ENCODE results near the gene PGC. TPM values are rescaled to one million over a fixed set of nuclear protein-coding genes. Genes with fewer than 3 reads are reported as not detected.

PGC gene
- total and polyA plus RNA-seq, 12 donors = 0.58 to 2.0 TPM; not detected in 10

DNA sequence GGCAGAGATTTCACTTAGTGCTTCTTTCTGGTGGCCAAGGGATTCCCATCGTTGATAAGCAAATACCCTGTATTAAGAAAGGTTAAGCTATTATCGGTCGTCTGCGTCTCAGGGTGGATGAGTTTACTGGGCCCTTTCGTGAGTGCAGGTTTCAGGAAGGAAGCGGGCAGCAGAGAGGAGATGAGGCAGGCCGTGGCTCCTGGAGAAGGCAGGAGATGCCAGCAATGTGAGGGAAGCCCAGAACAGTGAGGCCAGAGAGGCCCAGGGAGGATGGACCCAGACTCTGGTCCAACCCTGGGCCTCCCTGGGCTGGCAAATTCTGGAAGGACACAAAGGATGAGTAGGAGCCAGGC, 23.0 kb downstream of the PGC start:
- intact Hi-C loops (cut with DNase I) = no loop called here
- ATAC-seq (peak in 1 of 8 donors; percentile 4), DNase-seq (no peak)
- Histone ChIP-seq H3K27me3 (no peaks in the 10 kb centered on the region), H3K4me3 (peak overlapping the region in 2 of 10 donors; percentile 15 to 31), H3K9me3 (no peaks in the 10 kb centered on the region), H3K4me1 (peaks cover 31 to 99% (median 87%) of the 10 kb centered on the region in 9 donors), H3K36me3 (no peaks in the 10 kb centered on the region), H3K27ac (peak overlapping the region in 9 of 10 donors; percentile 57 to 90 (median 74))
- WGBS, 2 donors = 32 to 34% methylated on average over 7 of the region's 7 CpGs
- TF ChIP-seq, protein P1, sequence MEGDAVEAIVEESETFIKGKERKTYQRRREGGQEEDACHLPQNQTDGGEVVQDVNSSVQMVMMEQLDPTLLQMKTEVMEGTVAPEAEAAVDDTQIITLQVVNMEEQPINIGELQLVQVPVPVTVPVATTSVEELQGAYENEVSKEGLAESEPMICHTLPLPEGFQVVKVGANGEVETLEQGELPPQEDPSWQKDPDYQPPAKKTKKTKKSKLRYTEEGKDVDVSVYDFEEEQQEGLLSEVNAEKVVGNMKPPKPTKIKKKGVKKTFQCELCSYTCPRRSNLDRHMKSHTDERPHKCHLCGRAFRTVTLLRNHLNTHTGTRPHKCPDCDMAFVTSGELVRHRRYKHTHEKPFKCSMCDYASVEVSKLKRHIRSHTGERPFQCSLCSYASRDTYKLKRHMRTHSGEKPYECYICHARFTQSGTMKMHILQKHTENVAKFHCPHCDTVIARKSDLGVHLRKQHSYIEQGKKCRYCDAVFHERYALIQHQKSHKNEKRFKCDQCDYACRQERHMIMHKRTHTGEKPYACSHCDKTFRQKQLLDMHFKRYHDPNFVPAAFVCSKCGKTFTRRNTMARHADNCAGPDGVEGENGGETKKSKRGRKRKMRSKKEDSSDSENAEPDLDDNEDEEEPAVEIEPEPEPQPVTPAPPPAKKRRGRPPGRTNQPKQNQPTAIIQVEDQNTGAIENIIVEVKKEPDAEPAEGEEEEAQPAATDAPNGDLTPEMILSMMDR (IDR thresholded peaks at IDR 0.05) = no peak

DNA sequence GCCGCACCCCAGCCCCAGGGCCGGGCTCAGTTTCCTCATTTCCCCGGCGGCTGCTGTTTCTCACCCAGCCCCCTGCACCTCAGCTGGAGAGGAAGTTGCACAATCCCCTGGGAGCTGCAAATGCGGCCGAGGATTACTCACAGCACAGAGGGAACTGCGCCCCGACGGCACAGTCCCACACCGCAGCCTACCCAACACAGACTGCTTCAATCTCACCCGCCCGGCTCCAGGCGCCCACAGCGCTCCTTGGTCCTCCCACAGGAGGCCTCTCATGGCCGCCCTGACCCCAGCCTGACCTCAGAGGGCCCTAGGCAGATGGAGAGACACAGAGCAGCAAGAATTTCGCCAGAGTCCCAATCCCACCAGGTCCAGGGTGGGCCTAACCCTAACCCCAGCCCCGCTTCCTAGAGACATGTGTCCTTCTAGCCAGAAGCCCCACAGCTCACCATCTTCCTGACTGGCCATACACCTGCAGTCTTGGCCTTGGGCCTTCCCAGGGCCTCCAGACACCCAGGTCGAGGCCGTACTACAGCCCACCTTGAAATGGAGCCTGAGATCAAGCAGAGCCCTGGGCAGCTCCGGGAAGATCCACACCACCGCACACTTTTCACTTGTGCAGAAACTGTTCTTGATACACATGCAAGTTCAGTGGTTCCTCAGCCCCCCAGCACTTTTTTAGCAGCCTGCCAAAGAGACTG, 23.5 kb downstream of the PGC start:
- Histone ChIP-seq H3K4me1 (peaks cover 27 to 99% (median 86%) of the 10 kb centered on the region in 9 donors), H3K4me3 (peak overlapping the region in 4 of 10 donors; percentile 0 to 31 (median 23)), H3K9me3 (no peaks in the 10 kb centered on the region), H3K27me3 (no peaks in the 10 kb centered on the region), H3K27ac (peak overlapping the region; percentile 34 to 90 (median 72)), H3K36me3 (no peaks in the 10 kb centered on the region)
- TF ChIP-seq, protein P1 (IDR thresholded peaks at IDR 0.05) = no peak
- peak; percentile 80 to 92 (median 90) for ATAC-seq
- intact Hi-C loops (cut with DNase I) = no loop called here
- DNase-seq = peak; percentile 78 to 83
- WGBS, 2 donors = 36 to 44% methylated on average over 20 to 21 of the region's 21 CpGs

- H3K4me1 ChIP-seq = peaks cover 26 to 99% (median 85%) of the 10 kb centered on the region in 9 donors
- H3K9me3 ChIP-seq = no peaks in the 10 kb centered on the region
- peak overlapping the region; percentile 34 to 90 (median 72) for H3K27ac ChIP-seq
- H3K4me3 ChIP-seq = peak overlapping the region in 4 of 10 donors; percentile 0 to 31 (median 23)
- intact Hi-C loops (cut with DNase I) = no loop called here
- WGBS, 2 donors = 49 to 52% methylated on average over 8 of the region's 8 CpGs
- H3K36me3 ChIP-seq = no peaks in the 10 kb centered on the region
- H3K27me3 ChIP-seq = no peaks in the 10 kb centered on the region
- no peak for DNase-seq
- ATAC-seq = peak in 2 of 8 donors; percentile 3
- TF ChIP-seq, protein P1 (IDR thresholded peaks at IDR 0.05) = no peak
These were observed 24.1 kb downstream of the PGC start for GRCh38 chr6:41722969-41723529.

DNA sequence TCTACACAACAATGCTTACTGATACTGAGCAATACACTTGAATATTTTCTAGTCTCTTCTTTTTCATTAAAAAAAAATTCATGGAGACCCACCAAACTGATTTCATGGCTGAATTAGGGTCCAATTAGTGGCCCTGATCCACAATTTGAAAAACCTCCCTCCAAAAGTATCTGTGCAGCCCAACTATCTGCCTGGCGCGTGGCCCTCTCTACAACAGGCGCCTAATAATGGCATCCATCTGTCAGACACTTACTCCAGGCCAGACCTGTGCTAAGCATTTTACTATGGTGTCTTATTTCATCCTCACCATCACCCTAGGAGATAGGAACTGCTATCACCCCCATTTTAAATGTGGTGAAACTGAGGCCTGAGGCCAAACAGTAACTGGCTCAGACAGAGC, 25.8 kb downstream of the PGC start:
- no peaks in the 10 kb centered on the region for H3K9me3 ChIP-seq
- no peaks in the 10 kb centered on the region for H3K27me3 ChIP-seq
- ATAC-seq (no peak), DNase-seq (no peak)
- H3K27ac ChIP-seq = peak overlapping the region in 1 of 10 donors; percentile 6
- WGBS, 2 donors = 61 to 86% methylated on average over 3 of the region's 3 CpGs
- no peak overlapping the region for H3K4me3 ChIP-seq
- no peaks in the 10 kb centered on the region for H3K36me3 ChIP-seq
- H3K4me1 ChIP-seq = peaks cover 31 to 99% (median 85%) of the 10 kb centered on the region in 9 donors
- TF ChIP-seq, protein P1 (IDR thresholded peaks at IDR 0.05) = no peak
- intact Hi-C loops (cut with DNase I) = no loop called here
